Activated CD4-positive, alpha-beta T cell treated with anti-CD3 and anti-CD28 coated beads, Interleukin-2, Interleukin-6, amounts not matched to agents 100 ng/mL and 50 ng/mL, durations not matched to agents 16 hours and 8 hours (primary cell): ENCODE measurements around the gene CALD1.

Experiments
- DNase-seq: peaks from one replicate; pipeline ENCODE4 v3.0.0-alpha.2; 2020

Gene CALD1

GRCh38 chr7:134900166-134900982 lies 120.9 kb downstream of the CALD1 start:
- no peak for DNase-seq

GRCh38 chr7:134901389-134902020 lies 122.1 kb downstream of the CALD1 start:
- no peak for DNase-seq

- no peak for DNase-seq
Observed at GRCh38 chr7:134902058-134902457, 122.6 kb downstream of the CALD1 start.

- no peak for DNase-seq
Observed at GRCh38 chr7:134903073-134903790, 123.8 kb downstream of the CALD1 start.

GRCh38 chr7:134905375-134905774 lies 125.9 kb downstream of the CALD1 start:
- DNase-seq: no peak

GRCh38 chr7:134907000-134907399 lies 127.6 kb downstream of the CALD1 start:
- peak; percentile 54 for DNase-seq

GRCh38 chr7:134907639-134908038 lies 128.2 kb downstream of the CALD1 start:
- DNase-seq: no peak

GRCh38 chr7:134908289-134908688 lies 128.9 kb downstream of the CALD1 start:
- peak; percentile 78 for DNase-seq

GRCh38 chr7:134910214-134910890 lies 130.9 kb downstream of the CALD1 start:
- no peak for DNase-seq

- no peak for DNase-seq
Observed at GRCh38 chr7:134910968-134911367, 131.5 kb downstream of the CALD1 start.

GRCh38 chr7:134916171-134916883 lies 136.9 kb downstream of the CALD1 start:
- no peak for DNase-seq

- DNase-seq: peak; percentile 62
Observed at GRCh38 chr7:134919240-134919641, 139.8 kb downstream of the CALD1 start.

GRCh38 chr7:134920026-134920753 lies 140.8 kb downstream of the CALD1 start:
- DNase-seq: peak; percentile 57

- no peak for DNase-seq
Observed at GRCh38 chr7:134922720-134923704, 143.6 kb downstream of the CALD1 start.

- DNase-seq: no peak
Observed at GRCh38 chr7:134925766-134926165, 146.3 kb downstream of the CALD1 start.

GRCh38 chr7:134926396-134926795 lies 147.0 kb downstream of the CALD1 start:
- DNase-seq: no peak

GRCh38 chr7:134927076-134927475 lies 147.6 kb downstream of the CALD1 start:
- no peak for DNase-seq

GRCh38 chr7:134927723-134928122 lies 148.3 kb downstream of the CALD1 start:
- no peak for DNase-seq

GRCh38 chr7:134928554-134928953 lies 149.1 kb downstream of the CALD1 start:
- DNase-seq: no peak

GRCh38 chr7:134931487-134931886 lies 152.1 kb downstream of the CALD1 start:
- DNase-seq: no peak
